GM23338 (cell line): ENCODE measurements around the gene TACR3. TPM values are rescaled to one million over a fixed set of nuclear protein-coding genes. Genes with fewer than 3 reads are reported as not detected.

Source experiments
- ATAC-seq: fragments of 200-7000 bp; cut with Tn5 transposase; 3 replicates; pipeline ENCODE4 v1.9.1; 2020
- DNase-seq: peaks from one replicate; pipeline ENCODE4 v3.0.0-alpha.2; 2015; ENCODE audit warnings: low spot score
- H2AFZ ChIP-seq: fragments of 200-600 bp; sonication (generic); 2 replicates; pipeline ENCODE4 v1.8.0; 2016; ENCODE audit warnings: antibody characterized with exemption, mild to moderate bottlenecking, moderate library complexity
- H3F3A ChIP-seq: fragments of 200-600 bp; sonication (generic); replicated peaks from 2 replicates; pipeline ENCODE4 v1.8.0; 2017; ENCODE audit warnings: antibody characterized with exemption, mixed run types, low read depth
- H3K27ac ChIP-seq: fragments of 200-600 bp; sonication (generic); 2 replicates; pipeline ENCODE4 v1.6.1; 2016; ENCODE audit warnings: low read depth
- H3K27me3 ChIP-seq: fragments of 200-600 bp; sonication (generic); 2 replicates; pipeline ENCODE4 v1.8.0; 2016; ENCODE audit warnings: mild to moderate bottlenecking, mixed run types, moderate library complexity; ENCODE audit not compliant: insufficient read depth
- H3K36me3 ChIP-seq: fragments of 200-600 bp; sonication (generic); 2 replicates; pipeline ENCODE4 v1.8.0; 2016; ENCODE audit warnings: mild to moderate bottlenecking; ENCODE audit not compliant: insufficient read depth
- H3K4me1 ChIP-seq: fragments of 200-600 bp; sonication (generic); 2 replicates; pipeline ENCODE4 v1.8.0; 2016; ENCODE audit warnings: mild to moderate bottlenecking, moderate library complexity; ENCODE audit not compliant: insufficient read depth
- H3K4me2 ChIP-seq: fragments of 200-600 bp; sonication (generic); 2 replicates; pipeline ENCODE4 v1.7.1; 2017; ENCODE audit warnings: mixed run types
- H3K4me3 ChIP-seq: fragments of 200-600 bp; sonication (generic); 2 replicates; pipeline ENCODE4 v1.6.1; 2016; ENCODE audit warnings: mixed run types
- H3K79me2 ChIP-seq: fragments of 200-600 bp; sonication (generic); replicated peaks from 2 replicates; pipeline ENCODE4 v1.8.0; 2017; ENCODE audit warnings: mild to moderate bottlenecking; ENCODE audit not compliant: insufficient read depth
- H3K9me2 ChIP-seq: fragments of 200-600 bp; sonication (generic); 2 replicates; pipeline ENCODE4 v1.8.0; 2017; ENCODE audit not compliant: insufficient read depth
- H4K20me1 ChIP-seq: fragments of 200-600 bp; sonication (generic); replicated peaks from 2 replicates; pipeline ENCODE4 v1.8.0; 2017; ENCODE audit warnings: mild to moderate bottlenecking; ENCODE audit not compliant: insufficient read depth
- H3K27ac Mint-ChIP-seq: 2 replicates; pipeline ENCODE4 v1.8.0; 2020; ENCODE audit warnings: inconsistent platforms, mild to moderate bottlenecking, moderate library complexity, mixed read lengths
- H3K27me3 Mint-ChIP-seq: 3 replicates; pipeline ENCODE4 v1.8.0; 2022; ENCODE audit warnings: low read depth, mild to moderate bottlenecking, moderate library complexity, mixed read lengths, inconsistent platforms; ENCODE audit not compliant: insufficient read depth, poor library complexity
- H3K36me3 Mint-ChIP-seq: 3 replicates; pipeline ENCODE4 v1.8.0; 2021; ENCODE audit warnings: low read depth, mild to moderate bottlenecking, inconsistent platforms, moderate library complexity, mixed read lengths
- H3K4me1 Mint-ChIP-seq: 3 replicates; pipeline ENCODE4 v1.8.0; 2020; ENCODE audit warnings: mild to moderate bottlenecking, inconsistent platforms, mixed read lengths
- H3K4me3 Mint-ChIP-seq: 3 replicates; pipeline ENCODE4 v1.8.0; 2021; ENCODE audit warnings: moderate library complexity, mild to moderate bottlenecking, inconsistent platforms, mixed read lengths
- H3K9me3 Mint-ChIP-seq: 3 replicates; pipeline ENCODE4 v1.8.0; 2020; ENCODE audit warnings: moderate library complexity, mild to moderate bottlenecking, inconsistent platforms, mixed read lengths
- CREB1 ChIP-seq: fragments of 250-450 bp; sonication (Bioruptor Pico); IDR thresholded peaks from 2 replicates; pipeline ENCODE4 v1.5.0; 2020; ENCODE audit warnings: low read depth, mild to moderate bottlenecking, moderate library complexity
- CTCF ChIP-seq, 2 experiments: fragments of 200-600 bp in 1 of 2; sonication (generic) in 1 of 2; conservative IDR thresholded peaks; 2 replicates each; pipeline versions ENCODE4 v1.5.1 to v1.6.1; 2016 to 2017; ENCODE audit warnings: antibody characterized with exemption in 2 of 2, low read depth in 2 of 2, mild to moderate bottlenecking in 2 of 2, moderate library complexity in 1 of 2
- ETS1 ChIP-seq: IDR thresholded peaks from 2 replicates; pipeline ENCODE4 v1.6.1; 2016; ENCODE audit warnings: antibody characterized with exemption
- EZH2 ChIP-seq: fragments of 200-600 bp; sonication (generic); IDR thresholded peaks from one replicate; pipeline ENCODE4 v1.8.0; 2017; ENCODE audit warnings: antibody characterized with exemption, mild to moderate bottlenecking, low read depth; ENCODE audit not compliant: unreplicated experiment
- JUNB ChIP-seq: IDR thresholded peaks from one replicate; pipeline ENCODE4 v1.6.1; 2016; ENCODE audit warnings: antibody characterized with exemption; ENCODE audit not compliant: unreplicated experiment
- NANOG ChIP-seq: IDR thresholded peaks from 2 replicates; pipeline ENCODE4 v1.6.1; 2016; ENCODE audit warnings: antibody characterized with exemption, borderline replicate concordance
- POLR2AphosphoS5 ChIP-seq: IDR thresholded peaks from 2 replicates; pipeline ENCODE4 v1.6.1; 2016; ENCODE audit warnings: antibody characterized with exemption, low read depth
- ZNF462 ChIP-seq: fragments of 250-450 bp; sonication (Bioruptor Pico); IDR thresholded peaks from 2 replicates; pipeline ENCODE4 v1.5.0; 2020; ENCODE audit warnings: mild to moderate bottlenecking, moderate library complexity
- polyA plus RNA-seq: library from polyadenylated mRNA; unstranded; fragments of >200 nt; fragmentation: Nextera tagmentation; extraction: Ambion mirVana; gene quantifications from 2 replicates; pipeline ENCODE4 v1.2.1, GENCODE V29; 2016
- total RNA-seq: library from RNA; depleted of rRNA; stranded (reverse); fragments of >200 nt; shearing (Covaris generic); gene quantifications from 2 replicates; pipeline ENCODE4 v1.2.3, GENCODE V29; 2014

Gene TACR3
- total and polyA plus RNA-seq, 2 experiments from 2014 or later = 0.76 to 2.2 TPM

GRCh38 chr4:103664436-103665075, 55.2 kb downstream of the TACR3 start:
- Mint-ChIP-seq H3K4me3 (no peak overlapping the region), H3K36me3 (no peaks in the 10 kb centered on the region), H3K9me3 (no peaks in the 10 kb centered on the region; the same call in 2 of the 3 replicates), H3K27ac (no peak overlapping the region), H3K27me3 (no peaks in the 10 kb centered on the region), H3K4me1 (no peaks in the 10 kb centered on the region)
- no peak overlapping the region for H3K4me2 ChIP-seq
- H3K36me3 ChIP-seq = no peaks in the 10 kb centered on the region
- no peak overlapping the region for H3K4me3 ChIP-seq
- TF ChIP-seq CREB1 = no peak
- H3K4me1 ChIP-seq = no peaks in the 10 kb centered on the region
- H3K79me2 ChIP-seq = no peaks in the 10 kb centered on the region
- no peak overlapping the region for H2AFZ ChIP-seq
- ATAC-seq = no peak
- no peaks in the 10 kb centered on the region for H3F3A ChIP-seq
- H3K9me2 ChIP-seq = no peaks in the 10 kb centered on the region
- H4K20me1 ChIP-seq = no peaks in the 10 kb centered on the region
- no peak overlapping the region for H3K27ac ChIP-seq
- DNase-seq = no peak
- H3K27me3 ChIP-seq = no peaks in the 10 kb centered on the region

GRCh38 chr4:103648541-103648940, 71.2 kb downstream of the TACR3 start:
- no peak overlapping the region for H3K27ac ChIP-seq
- Mint-ChIP-seq H3K9me3 (no peaks in the 10 kb centered on the region), H3K27ac (no peak overlapping the region; the same call in 1 of the 2 replicates), H3K4me1 (no peaks in the 10 kb centered on the region; the same call in 2 of the 3 replicates), H3K36me3 (peaks cover 4% of the 10 kb centered on the region; the same call in 2 of the 3 replicates), H3K27me3 (no peaks in the 10 kb centered on the region), H3K4me3 (no peak overlapping the region)
- no peak for DNase-seq
- no peak for ATAC-seq
- no peaks in the 10 kb centered on the region for H3F3A ChIP-seq
- no peaks in the 10 kb centered on the region for H3K4me1 ChIP-seq
- H3K36me3 ChIP-seq = no peaks in the 10 kb centered on the region
- no peaks in the 10 kb centered on the region for H3K9me2 ChIP-seq
- H2AFZ ChIP-seq = no peak overlapping the region
- H3K4me3 ChIP-seq = no peak overlapping the region
- H4K20me1 ChIP-seq = no peaks in the 10 kb centered on the region
- no peak overlapping the region for H3K4me2 ChIP-seq
- TF ChIP-seq ETS1 (no peak), CTCF (conservative IDR thresholded peaks at IDR 0.05; ENCODE audit: low read depth in 2 of 2) (no peak), JUNB (no peak), POLR2AphosphoS5 (no peak), ZNF462 (CRISPR knock-in tag) (no peak), NANOG (no peak), EZH2 (no peak)
- H3K27me3 ChIP-seq = no peaks in the 10 kb centered on the region
- H3K79me2 ChIP-seq = no peaks in the 10 kb centered on the region
